Upper lobe of right lung (tissue), 1 donor: Measurements from ENCODE around the gene TSPAN5. TPM values are rescaled to one million over a fixed set of nuclear protein-coding genes. Genes with fewer than 3 reads are reported as not detected.

Experiments
- ATAC-seq: fragments of 200-7000 bp; cut with Tn5 transposase; one replicate; pipeline ENCODE4 v1.9.1; 2020; ENCODE audit warnings: mild to moderate bottlenecking, moderate library complexity
- DNase-seq: peaks from one replicate; pipeline ENCODE4 v3.0.0-alpha.2; 2020
- H3K27ac ChIP-seq: fragments of 200-600 bp; one replicate; pipeline ENCODE4 v1.8.0; 2022
- H3K27me3 ChIP-seq: fragments of 200-600 bp; one replicate; pipeline ENCODE4 v1.8.0; 2022; ENCODE audit warnings: mild to moderate bottlenecking
- H3K36me3 ChIP-seq: fragments of 200-600 bp; one replicate; pipeline ENCODE4 v1.8.0; 2022
- H3K4me1 ChIP-seq: fragments of 200-600 bp; one replicate; pipeline ENCODE4 v1.8.0; 2022
- H3K4me3 ChIP-seq: fragments of 200-600 bp; one replicate; pipeline ENCODE4 v1.8.0; 2022; ENCODE audit warnings: mild to moderate bottlenecking
- H3K9me3 ChIP-seq: fragments of 200-600 bp; one replicate; pipeline ENCODE4 v1.8.0; 2022
- CTCF ChIP-seq: fragments of 200-600 bp; IDR thresholded peaks from one replicate; pipeline ENCODE4 v1.8.0; 2022; ENCODE audit warnings: antibody characterized with exemption
- intact Hi-C: fragments of 100-400 bp; cut with DNase I; formaldehyde crosslinking; loops from one replicate; pipeline ENCODE4 v1.11.0; 2022
- total RNA-seq: library from RNA; stranded (reverse); fragmentation: NEBNext Ultra II Directional; extraction: Animal tissue kit (Norgen Biotek cat#: 25700); gene quantifications from one replicate; pipeline ENCODE4 v1.2.1, GENCODE V29; 2021
- donor health status: DM: no; HTN: yes; CAD: no; lungs with severe emphysema.

TSPAN5 gene
- total RNA-seq, 1 donor from 2014 or later, result 6.9 TPM

- TF ChIP-seq CTCF, result no peak
- Histone ChIP-seq H3K36me3 (no peaks in the 10 kb centered on the region), H3K27me3 (no peaks in the 10 kb centered on the region), H3K9me3 (no peaks in the 10 kb centered on the region), H3K4me3 (no peak overlapping the region), H3K27ac (no peak overlapping the region), H3K4me1 (no peaks in the 10 kb centered on the region)
- intact Hi-C loops, result no loop called here
- DNase-seq (no peak), ATAC-seq (no peak)
These were observed 166.4 kb downstream of the TSPAN5 start for GRCh38 chr4:98491899-98492559.

GRCh38 chr4:98490251-98490650 is 168.2 kb downstream of the TSPAN5 start:
- intact Hi-C loops, result no loop called here
- DNase-seq (no peak), ATAC-seq (no peak)
- no peaks in the 10 kb centered on the region for H3K9me3 ChIP-seq
- H3K27me3 ChIP-seq, result no peaks in the 10 kb centered on the region
- H3K4me1 ChIP-seq, result no peaks in the 10 kb centered on the region
- no peak overlapping the region for H3K4me3 ChIP-seq
- no peaks in the 10 kb centered on the region for H3K36me3 ChIP-seq
- TF ChIP-seq CTCF, result no peak
- H3K27ac ChIP-seq, result no peak overlapping the region

- Histone ChIP-seq H3K36me3 (no peaks in the 10 kb centered on the region), H3K27ac (no peak overlapping the region), H3K27me3 (no peaks in the 10 kb centered on the region), H3K4me1 (no peaks in the 10 kb centered on the region), H3K9me3 (no peaks in the 10 kb centered on the region), H3K4me3 (no peak overlapping the region)
- DNase-seq, result no peak
- no peak for TF ChIP-seq CTCF
- ATAC-seq, result no peak
- intact Hi-C loops, result no loop called here
These were observed 172.5 kb downstream of the TSPAN5 start for GRCh38 chr4:98485816-98486345.

GRCh38 chr4:98484031-98484430 is 174.4 kb downstream of the TSPAN5 start:
- no peaks in the 10 kb centered on the region for H3K36me3 ChIP-seq
- H3K9me3 ChIP-seq, result no peaks in the 10 kb centered on the region
- no peak for ATAC-seq
- no peak overlapping the region for H3K4me3 ChIP-seq
- no peak for DNase-seq
- no peaks in the 10 kb centered on the region for H3K4me1 ChIP-seq
- no peak overlapping the region for H3K27ac ChIP-seq
- TF ChIP-seq CTCF, result no peak
- H3K27me3 ChIP-seq, result no peaks in the 10 kb centered on the region
- intact Hi-C loops, result no loop called here

- intact Hi-C loops, result no loop called here
- DNase-seq, result no peak
- Histone ChIP-seq H3K4me3 (no peak overlapping the region), H3K36me3 (no peaks in the 10 kb centered on the region), H3K9me3 (no peaks in the 10 kb centered on the region), H3K4me1 (no peaks in the 10 kb centered on the region), H3K27me3 (no peaks in the 10 kb centered on the region), H3K27ac (no peak overlapping the region)
- no peak for ATAC-seq
- no peak for TF ChIP-seq CTCF
These were observed 175.3 kb downstream of the TSPAN5 start for GRCh38 chr4:98482847-98483806.
